Lung (tissue), 12 donors: ENCODE results near the gene PNLIPRP1. TPM values are rescaled to one million over a fixed set of nuclear protein-coding genes. Genes with fewer than 3 reads are reported as not detected.

Experiments used
- ATAC-seq: fragments of 200-7000 bp; cut with Tn5 transposase; one replicate; pipeline ENCODE4 v1.9.1; 2020; ENCODE audit warnings: moderate number of reproducible peaks; ENCODE audit not compliant: insufficient read depth, low FRiP score
- DNase-seq, 3 donors: peaks; one replicate each; pipeline ENCODE4 v3.0.0-alpha.2; 2013 to 2017
- H3K27ac ChIP-seq, 2 donors: one replicate each; pipeline ENCODE4 v1.5.1; 2013; ENCODE audit warnings: mild to moderate bottlenecking in 2 of 2, moderate library complexity in 2 of 2, control low read depth in 1 of 2, inconsistent platforms in 1 of 2, low read depth in 1 of 2, low read length in 1 of 2
- H3K27me3 ChIP-seq, 3 donors: one replicate each; pipeline ENCODE4 v1.5.1; 2013; ENCODE audit warnings: low read length in 2 of 3; ENCODE audit not compliant: control insufficient read depth in 3 of 3, insufficient read depth in 3 of 3
- H3K36me3 ChIP-seq, 4 donors: one replicate each; pipeline ENCODE4 v1.5.1; 2013; ENCODE audit warnings: low read length in 4 of 4, mild to moderate bottlenecking in 1 of 4, moderate library complexity in 1 of 4; ENCODE audit not compliant: control insufficient read depth in 4 of 4, insufficient read depth in 4 of 4
- H3K4me1 ChIP-seq, 5 donors: one replicate each; pipeline ENCODE4 v1.5.1; 2013; ENCODE audit warnings: low read length in 5 of 5, mild to moderate bottlenecking in 2 of 5, moderate library complexity in 1 of 5; ENCODE audit not compliant: control insufficient read depth in 5 of 5, insufficient read depth in 5 of 5
- H3K4me3 ChIP-seq: one replicate; pipeline ENCODE4 v1.5.1; 2013; ENCODE audit warnings: mild to moderate bottlenecking, control low read depth, moderate library complexity
- H3K9ac ChIP-seq, 2 donors: one replicate each; pipeline ENCODE4 v1.5.1; 2013; ENCODE audit warnings: low read length in 2 of 2, control low read depth in 1 of 2; ENCODE audit not compliant: insufficient read depth in 1 of 2
- H3K9me3 ChIP-seq, 4 donors: one replicate each; pipeline ENCODE4 v1.5.1; 2013; ENCODE audit warnings: low read length in 3 of 4, mild to moderate bottlenecking in 1 of 4, moderate library complexity in 1 of 4; ENCODE audit not compliant: control insufficient read depth in 4 of 4, insufficient read depth in 3 of 4
- CTCF ChIP-seq: IDR thresholded peaks from 2 replicates; pipeline ENCODE4 v1.5.1; 2012; ENCODE audit warnings: mild to moderate bottlenecking; ENCODE audit errors: control extremely low read depth, extremely low read depth
- WGBS, 2 donors: extraction: QIAGEN DNeasy Blood & Tissue Kit; methylation state at CpG; one replicate each; pipeline ENCODE4 v1.1.7; 2013; 5-methylcytosine and 5-hydroxymethylcytosine counted together
- polyA plus RNA-seq, 2 donors: library from polyadenylated mRNA; stranded (reverse); fragments of 200-250 nt; gene quantifications; one replicate each; pipeline ENCODE4 v1.2.1, GENCODE V29; 2013
- total RNA-seq, 2 donors: library from RNA; depleted of rRNA in 1 of 2; stranded (reverse); fragments of >200 nt in 1 of 2; gene quantifications; one replicate each; pipeline ENCODE4 v1.2.1, GENCODE V29; 2014 to 2021
- donor health status: control.
- donor health status: control.
- donor health status: Bipolar disorder and iron deficiency.
- donor health status: healthy.
- donor health status: DM: yes; HTN: yes; CAD: no.

The PNLIPRP1 gene
- total and polyA plus RNA-seq, 4 donors: 0.26 to 1.4 TPM; not detected in 2

- Histone ChIP-seq H3K27ac (no peak overlapping the region), H3K4me3 (no peak overlapping the region), H3K36me3 (no peaks in the 10 kb centered on the region), H3K9ac (no peak overlapping the region), H3K27me3 (no peaks in the 10 kb centered on the region), H3K4me1 (no peaks in the 10 kb centered on the region), H3K9me3 (peaks cover 0 to 5% (median 0%) of the 10 kb centered on the region in 4 donors)
- TF ChIP-seq CTCF: no peak
- WGBS, 2 donors: 79 to 89% methylated on average over 2 of the region's 2 CpGs
- ATAC-seq (no peak), DNase-seq (no peak)
Measured at GRCh38 chr10:116588995-116589394, 1.8 kb upstream of the PNLIPRP1 start.

GRCh38 chr10:116589926-116590325 is 833 bp upstream of the PNLIPRP1 start:
- Histone ChIP-seq H3K27me3 (no peaks in the 10 kb centered on the region), H3K9ac (no peak overlapping the region), H3K9me3 (peaks cover 0 to 5% (median 0%) of the 10 kb centered on the region in 4 donors), H3K4me1 (no peaks in the 10 kb centered on the region), H3K4me3 (no peak overlapping the region), H3K36me3 (no peaks in the 10 kb centered on the region), H3K27ac (no peak overlapping the region)
- WGBS, 2 donors: 64 to 89% methylated on average over 2 of the region's 2 CpGs
- ATAC-seq (peak; percentile 58), DNase-seq (peak; percentile 33 to 83 (median 50))
- no peak for TF ChIP-seq CTCF

DNA sequence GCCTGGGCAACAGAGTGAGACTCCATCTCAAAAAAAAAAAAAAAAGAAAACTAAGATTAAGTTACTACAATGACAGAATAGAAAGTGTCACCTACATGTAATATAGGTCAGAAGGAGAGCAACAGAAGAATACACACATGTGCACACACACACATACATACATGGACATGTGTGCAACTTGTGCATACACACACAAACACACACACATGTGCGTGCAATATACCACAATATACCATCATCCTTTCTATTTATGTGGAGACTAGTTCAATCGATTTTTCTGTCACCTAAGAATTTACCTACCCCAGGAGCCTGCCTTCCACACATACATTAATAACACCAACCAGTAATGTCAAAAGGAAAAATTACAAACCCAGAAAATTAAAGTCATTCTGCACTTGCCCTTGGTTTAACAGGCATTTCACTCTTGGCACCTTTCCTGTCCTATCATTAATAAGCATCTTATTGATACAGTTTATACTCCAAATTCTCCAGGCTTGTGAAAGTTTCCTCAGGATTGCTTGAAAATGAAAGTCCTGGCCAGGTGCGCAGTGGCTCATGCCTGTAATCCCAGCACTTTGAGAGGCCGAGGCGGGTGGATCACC is 2.5 kb downstream of the PNLIPRP1 start:
- Histone ChIP-seq H3K27ac (no peak overlapping the region), H3K27me3 (no peaks in the 10 kb centered on the region), H3K36me3 (no peaks in the 10 kb centered on the region), H3K9me3 (peaks cover 0 to 5% (median 0%) of the 10 kb centered on the region in 4 donors), H3K4me1 (no peaks in the 10 kb centered on the region), H3K4me3 (no peak overlapping the region), H3K9ac (no peak overlapping the region)
- TF ChIP-seq CTCF: no peak
- 88 to 89% methylated on average over 5 of the region's 5 CpGs for WGBS, 2 donors
- no peak for ATAC-seq
- no peak for DNase-seq
